Measurements from ENCODE around the gene NFIB.

DNA sequence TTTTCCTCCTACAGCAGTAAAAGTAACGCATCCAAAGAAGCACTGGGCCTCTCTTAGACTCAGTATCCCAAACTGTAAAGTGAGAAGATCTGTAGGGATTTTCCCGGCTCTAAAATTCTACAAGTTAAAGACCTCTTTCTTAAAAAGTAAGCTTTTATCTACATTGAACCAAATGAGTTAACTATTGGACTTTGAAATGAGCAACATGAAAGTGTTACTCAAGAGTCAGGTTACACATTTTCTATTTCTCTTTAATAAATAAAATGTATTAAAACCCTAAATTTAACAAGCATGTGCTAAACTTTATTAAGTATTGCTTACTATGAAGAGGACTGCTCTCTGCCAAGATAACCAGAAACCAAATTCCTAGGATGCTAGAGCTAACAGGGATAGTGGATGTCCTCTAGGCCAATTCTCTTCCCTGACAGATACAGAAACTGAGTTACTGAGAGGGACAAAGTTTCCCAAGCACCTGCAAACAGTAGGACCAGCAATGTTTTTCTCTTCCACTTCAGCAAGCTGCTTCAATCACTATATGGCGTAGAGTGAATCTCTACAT lies 21.7 kb downstream of the NFIB start:
- TF ChIP-seq, protein P1, sequence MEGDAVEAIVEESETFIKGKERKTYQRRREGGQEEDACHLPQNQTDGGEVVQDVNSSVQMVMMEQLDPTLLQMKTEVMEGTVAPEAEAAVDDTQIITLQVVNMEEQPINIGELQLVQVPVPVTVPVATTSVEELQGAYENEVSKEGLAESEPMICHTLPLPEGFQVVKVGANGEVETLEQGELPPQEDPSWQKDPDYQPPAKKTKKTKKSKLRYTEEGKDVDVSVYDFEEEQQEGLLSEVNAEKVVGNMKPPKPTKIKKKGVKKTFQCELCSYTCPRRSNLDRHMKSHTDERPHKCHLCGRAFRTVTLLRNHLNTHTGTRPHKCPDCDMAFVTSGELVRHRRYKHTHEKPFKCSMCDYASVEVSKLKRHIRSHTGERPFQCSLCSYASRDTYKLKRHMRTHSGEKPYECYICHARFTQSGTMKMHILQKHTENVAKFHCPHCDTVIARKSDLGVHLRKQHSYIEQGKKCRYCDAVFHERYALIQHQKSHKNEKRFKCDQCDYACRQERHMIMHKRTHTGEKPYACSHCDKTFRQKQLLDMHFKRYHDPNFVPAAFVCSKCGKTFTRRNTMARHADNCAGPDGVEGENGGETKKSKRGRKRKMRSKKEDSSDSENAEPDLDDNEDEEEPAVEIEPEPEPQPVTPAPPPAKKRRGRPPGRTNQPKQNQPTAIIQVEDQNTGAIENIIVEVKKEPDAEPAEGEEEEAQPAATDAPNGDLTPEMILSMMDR (IDR thresholded peaks at IDR 0.05), result no peak
- TF ChIP-seq EZH2 (IDR thresholded peaks at IDR 0.05), result no peak
- no peak for TF ChIP-seq EZH2phosphoT487 (IDR thresholded peaks at IDR 0.05)
